Measurements from ENCODE around the gene VPS37B. TPM values are rescaled to one million over a fixed set of nuclear protein-coding genes. Genes with fewer than 3 reads are reported as not detected.

The VPS37B gene
- total and polyA plus RNA-seq, 10 of the 15 experiments (the other 5 are each of a cell fraction or from before 2014, with no cell fraction given): 0.66 to 68.6 (median 39.6) TPM

DNA sequence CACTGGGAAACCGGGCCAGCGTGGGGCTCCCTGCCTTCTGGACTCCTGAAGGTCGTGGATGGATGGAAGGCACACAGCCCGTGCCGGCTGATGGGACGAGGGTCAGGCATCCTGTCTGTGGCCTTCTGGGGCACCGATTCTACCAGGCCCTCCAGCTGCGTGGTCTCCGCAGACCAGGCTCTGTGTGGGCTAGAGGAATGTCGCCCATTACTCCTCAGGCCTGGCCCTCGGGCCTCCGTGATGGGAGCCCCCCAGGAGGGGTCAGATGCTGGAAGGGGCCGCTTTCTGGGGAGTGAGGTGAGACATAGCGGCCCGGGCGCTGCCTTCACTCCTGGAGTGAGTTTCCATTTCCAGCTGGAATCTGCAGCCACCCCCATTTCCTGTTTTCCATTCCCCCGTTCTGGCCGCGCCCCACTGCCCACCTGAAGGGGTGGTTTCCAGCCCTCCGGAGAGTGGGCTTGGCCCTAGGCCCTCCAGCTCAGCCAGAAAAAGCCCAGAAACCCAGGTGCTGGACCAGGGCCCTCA lies 33.8 kb downstream of the VPS37B start:
- ChIA-PET POLR2A (no interaction called here), RAD21 (ENCODE audit: unreplicated experiment) (interaction anchor here (1.0 to 6.9 kb wide), 7 partner anchors 19 to 376 kb away, joined by 3 to 72 read pairs (median 8); partner anchors contain the start of gene ABCB9), CTCF (interaction anchor here (1.8 to 7.4 kb wide), 10 partner anchors 9 to 224 kb away, joined by 5 to 127 read pairs (median 13); no protein-coding TSS in a partner anchor), SMC1A (ENCODE audit: uncharacterized antibody, unreplicated experiment) (interaction anchor here (1.0 to 8.4 kb wide), 8 partner anchors 9 to 376 kb away, joined by 4 to 100 read pairs (median 7); no protein-coding TSS in a partner anchor)
- H3K4me1 ChIP-seq (ENCODE audit: control insufficient read depth, insufficient read depth, low read length): no peaks in the 10 kb centered on the region
- DNase-seq (ENCODE audit: low read depth, low spot score) (no peak), FAIRE-seq (no peak), ATAC-seq (no peak)
- peaks cover 2 to 16% of the 10 kb centered on the region in 2 experiments; a peak in 2 of 4 replicates for H3K36me3 ChIP-seq (ENCODE audit: control insufficient read depth in 2 of 2, insufficient read depth in 2 of 2, low read length in 1 of 2)
- no peak overlapping the region for H3K27ac ChIP-seq (ENCODE audit: control insufficient read depth, insufficient read depth)
- H3K79me2 ChIP-seq (ENCODE audit: control insufficient read depth, insufficient read depth, low read length): no peaks in the 10 kb centered on the region
- H3K9me3 ChIP-seq (replicated peaks; ENCODE audit: control insufficient read depth, insufficient read depth, low read length): no peaks in the 10 kb centered on the region
- no peaks in the 10 kb centered on the region for H3K27me3 ChIP-seq (replicated peaks in 1 of 2; ENCODE audit: control insufficient read depth in 2 of 2, insufficient read depth in 2 of 2, low read length in 1 of 2)
- in situ Hi-C loops (cut with MboI): loop anchor here (25.0 kb wide), 1 partner anchor 375 kb away; the partner anchor contains the start of genes MPHOSPH9 and MTRFR
- no peak overlapping the region for H2AFZ ChIP-seq (ENCODE audit: control insufficient read depth, low read depth, low read length)
- intact Hi-C loops (cut with micrococcal nuclease; ENCODE audit: unreplicated experiment): no loop called here
- H3K4me3 ChIP-seq: no peak overlapping the region
- no peaks in the 10 kb centered on the region for H4K20me1 ChIP-seq (ENCODE audit: control insufficient read depth, insufficient read depth)
- H3K9ac ChIP-seq (ENCODE audit: control insufficient read depth, insufficient read depth, low read length): no peak overlapping the region
- H3K4me2 ChIP-seq (ENCODE audit: control insufficient read depth, insufficient read depth): no peak overlapping the region
- BruUV-seq (replicated peaks): TSS peak; percentile 64
- 73% methylated on average over 20 of the region's 20 CpGs for WGBS (ENCODE audit: insufficient coverage, insufficient replicate concordance, low lambda C conversion rate, missing lambda C conversion rate)
- TF ChIP-seq BCL11A (IDR thresholded peaks at IDR 0.05; ENCODE audit: low read depth, low read length): no peak
- no peak for TF ChIP-seq ZNF24 (IDR thresholded peaks at IDR 0.05)
- TF ChIP-seq, protein P1, sequence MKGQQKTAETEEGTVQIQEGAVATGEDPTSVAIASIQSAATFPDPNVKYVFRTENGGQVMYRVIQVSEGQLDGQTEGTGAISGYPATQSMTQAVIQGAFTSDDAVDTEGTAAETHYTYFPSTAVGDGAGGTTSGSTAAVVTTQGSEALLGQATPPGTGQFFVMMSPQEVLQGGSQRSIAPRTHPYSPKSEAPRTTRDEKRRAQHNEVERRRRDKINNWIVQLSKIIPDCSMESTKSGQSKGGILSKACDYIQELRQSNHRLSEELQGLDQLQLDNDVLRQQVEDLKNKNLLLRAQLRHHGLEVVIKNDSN (IDR thresholded peaks at IDR 0.05; ENCODE audit: borderline replicate concordance, extremely low read length, insufficient read depth, low read depth, low read length): no peak
- TF ChIP-seq, protein P2, sequence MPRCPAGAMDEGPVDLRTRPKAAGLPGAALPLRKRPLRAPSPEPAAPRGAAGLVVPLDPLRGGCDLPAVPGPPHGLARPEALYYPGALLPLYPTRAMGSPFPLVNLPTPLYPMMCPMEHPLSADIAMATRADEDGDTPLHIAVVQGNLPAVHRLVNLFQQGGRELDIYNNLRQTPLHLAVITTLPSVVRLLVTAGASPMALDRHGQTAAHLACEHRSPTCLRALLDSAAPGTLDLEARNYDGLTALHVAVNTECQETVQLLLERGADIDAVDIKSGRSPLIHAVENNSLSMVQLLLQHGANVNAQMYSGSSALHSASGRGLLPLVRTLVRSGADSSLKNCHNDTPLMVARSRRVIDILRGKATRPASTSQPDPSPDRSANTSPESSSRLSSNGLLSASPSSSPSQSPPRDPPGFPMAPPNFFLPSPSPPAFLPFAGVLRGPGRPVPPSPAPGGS (IDR thresholded peaks at IDR 0.05; ENCODE audit: borderline replicate concordance, insufficient read depth, low read depth, low read length, poor library complexity, severe bottlenecking): no peak
- TF ChIP-seq, protein P3, sequence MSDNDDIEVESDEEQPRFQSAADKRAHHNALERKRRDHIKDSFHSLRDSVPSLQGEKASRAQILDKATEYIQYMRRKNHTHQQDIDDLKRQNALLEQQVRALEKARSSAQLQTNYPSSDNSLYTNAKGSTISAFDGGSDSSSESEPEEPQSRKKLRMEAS (IDR thresholded peaks at IDR 0.05; ENCODE audit: low read depth, low read length): no peak
- TF ChIP-seq CBFB (IDR thresholded peaks at IDR 0.05; ENCODE audit: low read depth): no peak
- TF ChIP-seq HDAC2 (IDR thresholded peaks at IDR 0.05): no peak
- no peak for TF ChIP-seq RAD51 (IDR thresholded peaks at IDR 0.05)
- TF ChIP-seq ZNF622 (IDR thresholded peaks at IDR 0.05): no peak
- TF ChIP-seq SUPT20H (IDR thresholded peaks at IDR 0.05; ENCODE audit: borderline replicate concordance, control insufficient read depth, low read depth, low read length): no peak
- no peak for TF ChIP-seq NFYB (IDR thresholded peaks at IDR 0.05; ENCODE audit: insufficient read depth, low read depth, low read length)
- TF ChIP-seq, protein P4, sequence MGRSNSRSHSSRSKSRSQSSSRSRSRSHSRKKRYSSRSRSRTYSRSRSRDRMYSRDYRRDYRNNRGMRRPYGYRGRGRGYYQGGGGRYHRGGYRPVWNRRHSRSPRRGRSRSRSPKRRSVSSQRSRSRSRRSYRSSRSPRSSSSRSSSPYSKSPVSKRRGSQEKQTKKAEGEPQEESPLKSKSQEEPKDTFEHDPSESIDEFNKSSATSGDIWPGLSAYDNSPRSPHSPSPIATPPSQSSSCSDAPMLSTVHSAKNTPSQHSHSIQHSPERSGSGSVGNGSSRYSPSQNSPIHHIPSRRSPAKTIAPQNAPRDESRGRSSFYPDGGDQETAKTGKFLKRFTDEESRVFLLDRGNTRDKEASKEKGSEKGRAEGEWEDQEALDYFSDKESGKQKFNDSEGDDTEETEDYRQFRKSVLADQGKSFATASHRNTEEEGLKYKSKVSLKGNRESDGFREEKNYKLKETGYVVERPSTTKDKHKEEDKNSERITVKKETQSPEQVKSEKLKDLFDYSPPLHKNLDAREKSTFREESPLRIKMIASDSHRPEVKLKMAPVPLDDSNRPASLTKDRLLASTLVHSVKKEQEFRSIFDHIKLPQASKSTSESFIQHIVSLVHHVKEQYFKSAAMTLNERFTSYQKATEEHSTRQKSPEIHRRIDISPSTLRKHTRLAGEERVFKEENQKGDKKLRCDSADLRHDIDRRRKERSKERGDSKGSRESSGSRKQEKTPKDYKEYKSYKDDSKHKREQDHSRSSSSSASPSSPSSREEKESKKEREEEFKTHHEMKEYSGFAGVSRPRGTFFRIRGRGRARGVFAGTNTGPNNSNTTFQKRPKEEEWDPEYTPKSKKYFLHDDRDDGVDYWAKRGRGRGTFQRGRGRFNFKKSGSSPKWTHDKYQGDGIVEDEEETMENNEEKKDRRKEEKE (IDR thresholded peaks at IDR 0.05): no peak
- TF ChIP-seq, protein P5, sequence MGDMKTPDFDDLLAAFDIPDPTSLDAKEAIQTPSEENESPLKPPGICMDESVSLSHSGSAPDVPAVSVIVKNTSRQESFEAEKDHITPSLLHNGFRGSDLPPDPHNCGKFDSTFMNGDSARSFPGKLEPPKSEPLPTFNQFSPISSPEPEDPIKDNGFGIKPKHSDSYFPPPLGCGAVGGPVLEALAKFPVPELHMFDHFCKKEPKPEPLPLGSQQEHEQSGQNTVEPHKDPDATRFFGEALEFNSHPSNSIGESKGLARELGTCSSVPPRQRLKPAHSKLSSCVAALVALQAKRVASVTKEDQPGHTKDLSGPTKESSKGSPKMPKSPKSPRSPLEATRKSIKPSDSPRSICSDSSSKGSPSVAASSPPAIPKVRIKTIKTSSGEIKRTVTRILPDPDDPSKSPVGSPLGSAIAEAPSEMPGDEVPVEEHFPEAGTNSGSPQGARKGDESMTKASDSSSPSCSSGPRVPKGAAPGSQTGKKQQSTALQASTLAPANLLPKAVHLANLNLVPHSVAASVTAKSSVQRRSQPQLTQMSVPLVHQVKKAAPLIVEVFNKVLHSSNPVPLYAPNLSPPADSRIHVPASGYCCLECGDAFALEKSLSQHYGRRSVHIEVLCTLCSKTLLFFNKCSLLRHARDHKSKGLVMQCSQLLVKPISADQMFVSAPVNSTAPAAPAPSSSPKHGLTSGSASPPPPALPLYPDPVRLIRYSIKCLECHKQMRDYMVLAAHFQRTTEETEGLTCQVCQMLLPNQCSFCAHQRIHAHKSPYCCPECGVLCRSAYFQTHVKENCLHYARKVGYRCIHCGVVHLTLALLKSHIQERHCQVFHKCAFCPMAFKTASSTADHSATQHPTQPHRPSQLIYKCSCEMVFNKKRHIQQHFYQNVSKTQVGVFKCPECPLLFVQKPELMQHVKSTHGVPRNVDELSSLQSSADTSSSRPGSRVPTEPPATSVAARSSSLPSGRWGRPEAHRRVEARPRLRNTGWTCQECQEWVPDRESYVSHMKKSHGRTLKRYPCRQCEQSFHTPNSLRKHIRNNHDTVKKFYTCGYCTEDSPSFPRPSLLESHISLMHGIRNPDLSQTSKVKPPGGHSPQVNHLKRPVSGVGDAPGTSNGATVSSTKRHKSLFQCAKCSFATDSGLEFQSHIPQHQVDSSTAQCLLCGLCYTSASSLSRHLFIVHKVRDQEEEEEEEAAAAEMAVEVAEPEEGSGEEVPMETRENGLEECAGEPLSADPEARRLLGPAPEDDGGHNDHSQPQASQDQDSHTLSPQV (IDR thresholded peaks at IDR 0.05): no peak
- TF ChIP-seq POLR2AphosphoS5 (IDR thresholded peaks at IDR 0.05; ENCODE audit: low read length): no peak

Measured in GM12878 (cell line).